GM12801 (cell line): ENCODE data around the gene PFKFB4.

ENCODE experiments used
- TF ChIP-seq, protein P1 (sequence below): IDR thresholded peaks from one replicate; pipeline ENCODE4 v1.5.1; 2011; ENCODE audit warnings: control low read depth; ENCODE audit not compliant: insufficient read length; ENCODE audit errors: extremely low read depth

PFKFB4 gene

DNA sequence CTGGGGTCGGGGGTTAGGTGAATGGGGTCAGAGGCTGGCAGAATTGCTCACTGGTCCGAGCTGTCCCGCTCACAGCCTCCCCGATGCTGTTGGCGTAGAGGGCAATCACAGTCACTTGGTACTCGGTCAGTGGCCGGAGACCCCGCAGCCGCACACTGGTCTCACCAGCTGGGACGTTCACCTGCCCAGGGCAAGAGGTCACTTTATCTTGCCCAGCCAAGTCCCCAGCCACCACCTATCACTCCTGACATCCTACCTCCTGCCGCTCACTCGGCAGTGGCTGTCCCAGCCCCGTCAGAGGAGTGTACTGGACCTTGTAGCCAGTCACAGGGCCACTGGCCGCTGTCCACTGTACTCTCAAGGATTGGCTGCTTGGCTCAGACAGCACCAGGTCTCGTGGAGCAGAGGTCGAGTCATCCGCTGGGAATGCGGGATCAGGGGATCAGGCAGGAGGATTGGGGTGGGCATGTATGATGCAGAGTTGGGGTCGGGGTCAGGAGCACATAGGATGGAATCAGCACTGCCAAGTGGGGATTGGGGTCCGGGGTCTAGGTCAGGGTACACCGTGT is 36.0 kb upstream of the PFKFB4 start:
- TF ChIP-seq, protein P1, sequence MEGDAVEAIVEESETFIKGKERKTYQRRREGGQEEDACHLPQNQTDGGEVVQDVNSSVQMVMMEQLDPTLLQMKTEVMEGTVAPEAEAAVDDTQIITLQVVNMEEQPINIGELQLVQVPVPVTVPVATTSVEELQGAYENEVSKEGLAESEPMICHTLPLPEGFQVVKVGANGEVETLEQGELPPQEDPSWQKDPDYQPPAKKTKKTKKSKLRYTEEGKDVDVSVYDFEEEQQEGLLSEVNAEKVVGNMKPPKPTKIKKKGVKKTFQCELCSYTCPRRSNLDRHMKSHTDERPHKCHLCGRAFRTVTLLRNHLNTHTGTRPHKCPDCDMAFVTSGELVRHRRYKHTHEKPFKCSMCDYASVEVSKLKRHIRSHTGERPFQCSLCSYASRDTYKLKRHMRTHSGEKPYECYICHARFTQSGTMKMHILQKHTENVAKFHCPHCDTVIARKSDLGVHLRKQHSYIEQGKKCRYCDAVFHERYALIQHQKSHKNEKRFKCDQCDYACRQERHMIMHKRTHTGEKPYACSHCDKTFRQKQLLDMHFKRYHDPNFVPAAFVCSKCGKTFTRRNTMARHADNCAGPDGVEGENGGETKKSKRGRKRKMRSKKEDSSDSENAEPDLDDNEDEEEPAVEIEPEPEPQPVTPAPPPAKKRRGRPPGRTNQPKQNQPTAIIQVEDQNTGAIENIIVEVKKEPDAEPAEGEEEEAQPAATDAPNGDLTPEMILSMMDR = no peak

DNA sequence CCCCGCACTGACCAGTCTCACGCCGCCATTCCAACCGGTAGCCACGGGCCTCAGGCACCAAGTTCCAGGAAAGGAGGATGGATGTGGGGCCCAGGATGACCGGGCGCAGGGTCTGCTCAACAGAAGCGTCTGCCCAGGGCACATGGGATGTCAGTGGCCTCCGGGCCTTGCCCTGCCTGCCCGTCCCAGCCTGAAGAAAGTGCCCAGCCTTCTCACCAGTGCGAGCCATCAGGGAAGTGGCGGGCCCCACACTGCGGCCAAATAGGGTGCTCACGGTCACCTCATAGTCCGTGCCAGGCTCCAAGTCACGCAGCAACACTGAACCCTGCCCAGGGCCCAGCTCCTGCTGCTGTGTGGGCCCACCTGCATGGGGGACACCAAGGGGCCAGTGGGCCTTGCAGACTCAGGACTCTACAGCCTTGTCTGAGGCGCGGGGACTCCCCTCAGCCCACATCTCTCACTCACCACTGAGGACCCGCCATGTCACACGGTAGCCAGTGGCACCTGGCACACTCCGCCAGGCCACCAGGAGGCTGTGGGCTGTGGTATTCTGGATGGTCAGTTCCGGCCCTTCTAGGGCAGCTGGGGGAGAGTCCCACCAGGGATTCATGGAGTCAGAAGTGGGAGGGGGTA is 35.4 kb upstream of the PFKFB4 start:
- TF ChIP-seq, protein P1 = no peak

DNA sequence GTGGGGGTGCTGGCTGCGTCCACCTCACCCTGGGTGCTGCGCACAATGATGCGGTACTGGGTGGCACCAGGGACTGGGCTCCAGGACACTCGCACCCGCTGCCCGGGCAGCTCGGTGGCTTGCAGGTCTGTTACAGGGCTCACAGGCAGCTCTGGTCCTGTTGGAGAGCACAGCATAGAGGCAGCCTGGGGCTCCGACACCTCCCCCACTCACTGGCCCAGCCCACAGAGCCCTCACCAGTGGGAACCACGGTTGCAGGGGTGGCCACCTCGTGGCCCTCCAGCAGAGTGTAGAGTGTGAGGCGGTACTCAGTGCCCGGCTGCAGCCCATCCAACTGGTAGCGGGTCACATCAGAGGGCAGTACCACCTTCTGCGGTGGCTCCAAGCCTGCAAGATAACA is 34.8 kb upstream of the PFKFB4 start:
- TF ChIP-seq, protein P1 = no peak

DNA sequence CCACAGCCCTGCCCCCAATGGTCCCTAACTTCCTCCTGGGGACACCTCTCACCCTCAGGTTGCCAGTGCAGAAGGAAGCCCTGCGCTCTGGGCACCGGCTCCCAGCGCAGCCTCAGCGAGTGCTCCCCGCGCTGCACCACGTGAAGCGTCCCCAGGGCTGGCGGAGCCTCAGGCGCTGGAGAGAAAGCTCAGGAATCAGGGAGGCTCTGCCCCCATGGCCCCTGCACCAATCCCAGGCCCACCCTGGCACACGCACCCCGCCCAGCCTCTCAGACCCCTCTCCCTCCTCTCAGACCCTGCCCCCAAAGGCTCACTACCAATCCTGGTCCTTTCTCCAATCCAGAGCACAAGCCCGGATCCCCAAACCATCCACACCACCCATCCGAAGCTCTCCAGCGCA is 31.6 kb upstream of the PFKFB4 start:
- TF ChIP-seq, protein P1 = no peak

DNA sequence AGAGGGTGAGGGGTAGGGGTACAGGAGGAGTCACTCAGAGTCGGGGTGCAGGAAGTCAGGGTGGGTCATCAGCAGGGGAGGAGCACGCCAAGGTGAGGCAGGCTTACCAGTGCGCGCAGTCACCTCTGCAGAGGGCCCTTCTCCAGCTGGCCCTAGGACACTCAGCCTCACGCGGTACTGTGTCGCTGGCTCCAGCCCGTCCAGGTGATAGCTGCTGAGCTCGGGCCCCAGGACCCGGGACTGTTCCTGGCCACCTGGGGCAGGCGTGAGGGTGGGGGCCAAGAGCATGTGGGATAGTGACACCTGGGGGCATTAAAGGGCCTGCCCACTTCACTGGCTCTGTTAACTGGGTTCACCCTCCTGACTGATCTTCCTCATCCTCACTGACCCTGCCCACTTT is 31.1 kb upstream of the PFKFB4 start:
- TF ChIP-seq, protein P1 = no peak

DNA sequence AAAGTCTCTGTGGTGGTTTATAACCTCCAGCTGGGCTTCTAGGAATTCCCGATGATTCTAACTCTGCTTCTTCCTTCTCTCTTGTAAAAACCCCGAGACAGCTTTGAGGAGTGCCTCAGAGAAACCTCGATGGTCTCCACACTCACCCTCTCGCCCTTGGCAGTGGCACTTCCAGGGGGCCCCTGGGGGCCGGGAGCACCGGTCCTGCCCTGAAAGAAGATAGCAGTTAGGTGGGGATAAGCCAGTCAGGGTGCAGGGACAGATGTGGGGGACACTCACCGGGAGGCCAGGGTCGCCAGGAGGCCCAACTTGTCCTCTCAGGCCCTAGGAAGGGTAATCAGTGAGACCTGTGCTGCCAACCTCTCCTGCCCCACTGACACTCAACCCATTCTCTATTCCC is 28.8 kb upstream of the PFKFB4 start:
- TF ChIP-seq, protein P1 = no peak

DNA sequence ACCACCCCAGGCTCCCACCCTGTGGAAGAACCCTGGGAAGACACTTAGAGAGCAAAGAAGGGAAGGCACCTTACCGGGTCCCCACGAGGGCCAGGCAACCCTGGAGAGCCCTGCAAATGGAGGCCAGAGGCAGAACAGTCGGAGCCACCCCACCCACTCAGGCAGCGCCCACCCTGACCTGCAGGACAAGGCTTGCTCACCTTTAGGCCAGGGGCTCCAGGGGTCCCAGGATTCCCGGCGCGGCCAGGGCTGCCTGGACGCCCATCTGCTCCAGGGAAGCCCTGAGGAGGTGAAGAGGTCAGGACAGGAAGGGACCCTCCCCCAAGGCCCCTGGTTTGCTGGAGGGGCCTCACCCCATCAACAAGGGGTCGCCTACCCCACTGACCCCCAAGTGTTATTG is 28.2 kb upstream of the PFKFB4 start:
- TF ChIP-seq, protein P1 = no peak
